ENCODE results near the gene SLC35G6.

SLC35G6 gene

DNA sequence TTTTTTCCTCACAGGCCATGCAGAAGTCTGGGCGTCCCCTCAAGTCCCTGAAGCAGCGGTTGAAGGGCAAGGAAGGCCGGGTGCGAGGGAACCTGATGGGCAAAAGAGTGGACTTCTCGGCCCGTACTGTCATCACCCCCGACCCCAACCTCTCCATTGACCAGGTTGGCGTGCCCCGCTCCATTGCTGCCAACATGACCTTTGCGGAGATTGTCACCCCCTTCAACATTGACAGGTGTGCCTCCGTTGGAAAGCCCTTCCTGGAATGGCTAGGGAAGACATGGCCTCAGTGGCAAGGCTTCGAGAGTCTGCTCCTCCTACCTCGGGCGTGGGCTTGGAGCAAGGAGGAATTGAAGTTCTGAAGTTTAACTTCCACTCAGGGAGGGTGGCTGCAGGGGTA, 16.4 kb downstream of the SLC35G6 start:
- Histone ChIP-seq H3K79me1 (replicated peaks; ENCODE audit: low read length, poor library complexity, severe bottlenecking) (peaks cover 55% of the 10 kb centered on the region), H3K23ac (ENCODE audit: low read length in 2 of 2) (no peak overlapping the region), H3K9me3 (ENCODE audit: control insufficient read depth, low read length) (no peaks in the 10 kb centered on the region), H3K36me3 (ENCODE audit: control insufficient read depth in 1 of 2, insufficient read depth in 2 of 2, low read depth in 1 of 2, low read length in 2 of 2) (peaks cover 65 to 80% of the 10 kb centered on the region in 2 experiments), H3K4me3 (ENCODE audit: insufficient read depth in 1 of 2, low read depth in 1 of 2, low read length in 2 of 2) (no peak overlapping the region), H3K27ac (ENCODE audit: low read length, poor library complexity, severe bottlenecking) (no peak overlapping the region), H2BK12ac (ENCODE audit: low read length in 2 of 2) (no peak overlapping the region), H3K4me2 (ENCODE audit: low read length, poor library complexity, severe bottlenecking) (no peak overlapping the region), H2BK5ac (ENCODE audit: low read depth, low read length, poor library complexity, severe bottlenecking) (no peak overlapping the region), H4K91ac (ENCODE audit: low read length) (no peak overlapping the region), H2BK15ac (ENCODE audit: low read depth, poor library complexity, severe bottlenecking) (no peak overlapping the region), H3K14ac (ENCODE audit: low read length in 2 of 2) (no peak overlapping the region), H3K9ac (ENCODE audit: low read length) (no peak overlapping the region), H3K18ac (ENCODE audit: low read depth in 1 of 2, low read length in 2 of 2) (no peak overlapping the region), H2AFZ (ENCODE audit: low read depth, low read length) (no peak overlapping the region), H3K27me3 (ENCODE audit: control insufficient read depth in 1 of 2, insufficient read depth in 1 of 2, low read length in 2 of 2) (no peaks in the 10 kb centered on the region), H2BK120ac (ENCODE audit: low read depth, low read length) (no peak overlapping the region), H3K4me1 (ENCODE audit: control insufficient read depth, insufficient read depth, low read depth, low read length) (no peaks in the 10 kb centered on the region), H3K4ac (ENCODE audit: low read depth in 1 of 2, low read length in 2 of 2) (no peak overlapping the region), H2AK5ac (ENCODE audit: low read length, severe bottlenecking) (no peak overlapping the region), H4K8ac (ENCODE audit: low read length) (no peak overlapping the region)
- WGBS, result 94% methylated on average over 14 of the region's 14 CpGs
- DNase-seq, result no peak

DNA sequence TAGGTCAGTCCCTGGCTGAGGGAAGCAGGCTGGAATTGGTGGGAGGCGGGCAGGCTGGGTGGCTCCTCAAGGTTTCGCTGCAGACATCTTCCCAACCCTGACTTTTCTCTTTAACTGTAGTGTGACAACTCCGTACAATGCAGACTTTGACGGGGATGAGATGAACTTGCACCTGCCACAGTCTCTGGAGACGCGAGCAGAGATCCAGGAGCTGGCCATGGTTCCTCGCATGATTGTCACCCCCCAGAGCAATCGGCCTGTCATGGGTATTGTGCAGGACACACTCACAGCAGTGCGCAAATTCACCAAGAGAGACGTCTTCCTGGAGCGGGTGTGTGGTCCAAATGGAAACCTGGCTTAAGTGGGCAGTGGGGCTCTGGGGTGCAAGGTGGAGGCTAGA, 17.9 kb downstream of the SLC35G6 start:
- 89% methylated on average over 11 of the region's 11 CpGs for WGBS

DNA sequence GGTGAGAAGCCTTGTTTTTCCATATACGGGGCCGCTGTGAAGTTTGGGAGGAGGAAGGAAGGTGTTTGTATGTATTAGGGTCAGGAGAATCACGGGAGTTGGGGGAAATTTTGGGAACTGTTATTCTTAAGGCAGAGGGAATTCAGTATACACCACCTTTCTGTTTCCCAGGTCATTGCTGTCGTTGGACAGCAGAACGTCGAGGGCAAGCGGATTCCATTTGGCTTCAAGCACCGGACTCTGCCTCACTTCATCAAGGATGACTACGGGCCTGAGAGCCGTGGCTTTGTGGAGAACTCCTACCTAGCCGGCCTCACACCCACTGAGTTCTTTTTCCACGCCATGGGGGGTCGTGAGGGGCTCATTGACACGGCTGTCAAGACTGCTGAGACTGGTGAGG, 20.5 kb downstream of the SLC35G6 start:
- Histone ChIP-seq H2AK5ac (ENCODE audit: low read length, severe bottlenecking) (no peak overlapping the region), H4K8ac (ENCODE audit: low read length) (no peak overlapping the region), H3K9me3 (ENCODE audit: control insufficient read depth, low read length) (no peaks in the 10 kb centered on the region), H2BK12ac (ENCODE audit: low read length in 2 of 2) (no peak overlapping the region), H2AFZ (ENCODE audit: low read depth, low read length) (no peak overlapping the region), H3K4me3 (ENCODE audit: insufficient read depth in 1 of 2, low read depth in 1 of 2, low read length in 2 of 2) (no peak overlapping the region), H3K79me1 (replicated peaks; ENCODE audit: low read length, poor library complexity, severe bottlenecking) (peaks cover 60% of the 10 kb centered on the region), H2BK15ac (ENCODE audit: low read depth, poor library complexity, severe bottlenecking) (no peak overlapping the region), H4K91ac (ENCODE audit: low read length) (no peak overlapping the region), H2BK5ac (ENCODE audit: low read depth, low read length, poor library complexity, severe bottlenecking) (no peak overlapping the region), H3K27me3 (ENCODE audit: control insufficient read depth in 1 of 2, insufficient read depth in 1 of 2, low read length in 2 of 2) (no peaks in the 10 kb centered on the region), H3K4me2 (ENCODE audit: low read length, poor library complexity, severe bottlenecking) (no peak overlapping the region), H3K9ac (ENCODE audit: low read length) (no peak overlapping the region), H3K14ac (ENCODE audit: low read length in 2 of 2) (no peak overlapping the region), H3K4ac (ENCODE audit: low read depth in 1 of 2, low read length in 2 of 2) (no peak overlapping the region), H2BK120ac (ENCODE audit: low read depth, low read length) (no peak overlapping the region), H3K23ac (ENCODE audit: low read length in 2 of 2) (no peak overlapping the region), H3K36me3 (ENCODE audit: control insufficient read depth in 1 of 2, insufficient read depth in 2 of 2, low read depth in 1 of 2, low read length in 2 of 2) (peaks cover 80 to 95% of the 10 kb centered on the region in 2 experiments), H3K18ac (ENCODE audit: low read depth in 1 of 2, low read length in 2 of 2) (no peak overlapping the region), H3K4me1 (ENCODE audit: control insufficient read depth, insufficient read depth, low read depth, low read length) (no peaks in the 10 kb centered on the region), H3K27ac (ENCODE audit: low read length, poor library complexity, severe bottlenecking) (no peak overlapping the region)
- 89% methylated on average over 14 of the region's 14 CpGs for WGBS
- no peak for DNase-seq

More for the DNA sequence above, 17.9 kb downstream of the SLC35G6 start:
- H3K14ac ChIP-seq (ENCODE audit: low read length in 2 of 2), result no peak overlapping the region
- H2AK5ac ChIP-seq (ENCODE audit: low read length, severe bottlenecking), result no peak overlapping the region
- no peaks in the 10 kb centered on the region for H3K4me1 ChIP-seq (ENCODE audit: control insufficient read depth, insufficient read depth, low read depth, low read length)
- no peak overlapping the region for H3K9ac ChIP-seq (ENCODE audit: low read length)
- peak overlapping the region in 1 of 2 experiments; percentile 9 for H3K4me3 ChIP-seq (ENCODE audit: insufficient read depth in 1 of 2, low read depth in 1 of 2, low read length in 2 of 2)
- H3K79me1 ChIP-seq (replicated peaks; ENCODE audit: low read length, poor library complexity, severe bottlenecking), result peaks cover 67% of the 10 kb centered on the region
- no peaks in the 10 kb centered on the region for H3K27me3 ChIP-seq (ENCODE audit: control insufficient read depth in 1 of 2, insufficient read depth in 1 of 2, low read length in 2 of 2)
- H2BK5ac ChIP-seq (ENCODE audit: low read depth, low read length, poor library complexity, severe bottlenecking), result no peak overlapping the region
- H3K23ac ChIP-seq (ENCODE audit: low read length in 2 of 2), result no peak overlapping the region
- no peak overlapping the region for H2BK120ac ChIP-seq (ENCODE audit: low read depth, low read length)
- no peak overlapping the region for H3K27ac ChIP-seq (ENCODE audit: low read length, poor library complexity, severe bottlenecking)
- H3K4me2 ChIP-seq (ENCODE audit: low read length, poor library complexity, severe bottlenecking), result no peak overlapping the region
- no peaks in the 10 kb centered on the region for H3K9me3 ChIP-seq (ENCODE audit: control insufficient read depth, low read length)
- no peak overlapping the region for H4K91ac ChIP-seq (ENCODE audit: low read length)
- peaks cover 81 to 84% of the 10 kb centered on the region in 2 experiments for H3K36me3 ChIP-seq (ENCODE audit: control insufficient read depth in 1 of 2, insufficient read depth in 2 of 2, low read depth in 1 of 2, low read length in 2 of 2)
- no peak overlapping the region for H2BK15ac ChIP-seq (ENCODE audit: low read depth, poor library complexity, severe bottlenecking)
- no peak overlapping the region for H2BK12ac ChIP-seq (ENCODE audit: low read length in 2 of 2)
- no peak overlapping the region for H2AFZ ChIP-seq (ENCODE audit: low read depth, low read length)
- no peak for DNase-seq
- no peak overlapping the region for H4K8ac ChIP-seq (ENCODE audit: low read length)
- H3K18ac ChIP-seq (ENCODE audit: low read depth in 1 of 2, low read length in 2 of 2), result no peak overlapping the region
- no peak overlapping the region for H3K4ac ChIP-seq (ENCODE audit: low read depth in 1 of 2, low read length in 2 of 2)

DNA sequence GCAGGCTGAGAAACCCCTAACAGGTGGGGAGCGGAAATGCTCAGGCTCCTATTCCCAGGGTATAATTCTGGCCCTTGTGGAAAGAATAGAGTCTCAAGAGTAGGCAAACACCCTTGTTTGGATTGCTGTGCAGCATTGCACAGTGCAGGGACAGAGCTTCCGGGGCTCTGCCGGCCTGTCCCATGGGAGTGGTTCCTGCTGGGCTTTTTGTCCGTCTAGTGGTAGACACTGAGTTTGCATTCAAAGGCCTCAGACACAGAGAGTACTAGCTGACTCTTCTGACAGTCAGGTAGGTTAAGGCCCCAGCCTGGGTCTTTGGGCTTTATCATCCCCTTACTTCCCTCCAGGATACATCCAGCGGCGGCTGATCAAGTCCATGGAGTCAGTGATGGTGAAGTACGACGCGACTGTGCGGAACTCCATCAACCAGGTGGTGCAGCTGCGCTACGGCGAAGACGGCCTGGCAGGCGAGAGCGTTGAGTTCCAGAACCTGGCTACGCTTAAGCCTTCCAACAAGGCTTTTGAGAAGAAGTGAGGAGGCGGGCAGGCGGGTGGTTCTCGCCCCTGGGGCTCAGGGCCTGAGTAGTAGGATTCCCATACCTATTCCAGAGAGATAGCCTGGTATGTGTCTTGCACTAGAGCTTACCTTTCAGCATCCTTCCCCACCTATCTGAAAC, 21.1 kb downstream of the SLC35G6 start:
- Histone ChIP-seq H2AK5ac (ENCODE audit: low read length, severe bottlenecking) (no peak overlapping the region), H2BK15ac (ENCODE audit: low read depth, poor library complexity, severe bottlenecking) (no peak overlapping the region), H2BK5ac (ENCODE audit: low read depth, low read length, poor library complexity, severe bottlenecking) (no peak overlapping the region), H3K4me3 (ENCODE audit: insufficient read depth in 1 of 2, low read depth in 1 of 2, low read length in 2 of 2) (no peak overlapping the region), H3K27me3 (ENCODE audit: control insufficient read depth in 1 of 2, insufficient read depth in 1 of 2, low read length in 2 of 2) (no peaks in the 10 kb centered on the region), H2BK12ac (ENCODE audit: low read length in 2 of 2) (no peak overlapping the region), H4K91ac (ENCODE audit: low read length) (no peak overlapping the region), H3K79me1 (replicated peaks; ENCODE audit: low read length, poor library complexity, severe bottlenecking) (peaks cover 57% of the 10 kb centered on the region), H3K9me3 (ENCODE audit: control insufficient read depth, low read length) (no peaks in the 10 kb centered on the region), H3K4ac (ENCODE audit: low read depth in 1 of 2, low read length in 2 of 2) (no peak overlapping the region), H3K14ac (ENCODE audit: low read length in 2 of 2) (no peak overlapping the region), H4K8ac (ENCODE audit: low read length) (no peak overlapping the region), H3K18ac (ENCODE audit: low read depth in 1 of 2, low read length in 2 of 2) (no peak overlapping the region), H3K36me3 (ENCODE audit: control insufficient read depth in 1 of 2, insufficient read depth in 2 of 2, low read depth in 1 of 2, low read length in 2 of 2) (peaks cover 80 to 95% of the 10 kb centered on the region in 2 experiments), H2BK120ac (ENCODE audit: low read depth, low read length) (no peak overlapping the region), H3K9ac (ENCODE audit: low read length) (no peak overlapping the region), H3K4me2 (ENCODE audit: low read length, poor library complexity, severe bottlenecking) (no peak overlapping the region), H2AFZ (ENCODE audit: low read depth, low read length) (no peak overlapping the region), H3K4me1 (ENCODE audit: control insufficient read depth, insufficient read depth, low read depth, low read length) (no peaks in the 10 kb centered on the region), H3K23ac (ENCODE audit: low read length in 2 of 2) (no peak overlapping the region), H3K27ac (ENCODE audit: low read length, poor library complexity, severe bottlenecking) (no peak overlapping the region)
- WGBS, result 93% methylated on average over 18 of the region's 20 CpGs
- DNase-seq, result no peak

Measured in mesenchymal stem cell (in vitro differentiated cells and primary cell).